ENCODE results near the gene NCOA5.

The NCOA5 gene

GRCh38 chr20:46051556-46052308 is 38.0 kb downstream of the NCOA5 start:
- Mint-ChIP-seq H3K4me1 (ENCODE audit: low read depth) (peaks cover 6% of the 10 kb centered on the region), H3K9me3 (no peaks in the 10 kb centered on the region), H3K36me3 (ENCODE audit: low read depth) (no peaks in the 10 kb centered on the region), H3K27me3 (peaks cover 30% of the 10 kb centered on the region), H3K27ac (no peak overlapping the region), H3K4me3 (no peak overlapping the region)

- no peak overlapping the region for H3K27ac Mint-ChIP-seq
- H3K27me3 Mint-ChIP-seq = peaks cover 30% of the 10 kb centered on the region
- no peak overlapping the region for H3K4me3 Mint-ChIP-seq
- no peaks in the 10 kb centered on the region for H3K36me3 Mint-ChIP-seq (ENCODE audit: low read depth)
- H3K4me1 Mint-ChIP-seq (ENCODE audit: low read depth) = peaks cover 6% of the 10 kb centered on the region
- no peaks in the 10 kb centered on the region for H3K9me3 Mint-ChIP-seq
Measured at GRCh38 chr20:46050885-46051284, 38.9 kb downstream of the NCOA5 start.

- Mint-ChIP-seq H3K27ac (no peak overlapping the region), H3K36me3 (ENCODE audit: low read depth) (no peaks in the 10 kb centered on the region), H3K9me3 (no peaks in the 10 kb centered on the region), H3K4me3 (no peak overlapping the region), H3K27me3 (peaks cover 29% of the 10 kb centered on the region), H3K4me1 (ENCODE audit: low read depth) (peaks cover 5% of the 10 kb centered on the region)
Measured at GRCh38 chr20:46050444-46050843, 39.3 kb downstream of the NCOA5 start.

GRCh38 chr20:46049815-46050214 is 39.9 kb downstream of the NCOA5 start:
- no peak overlapping the region for H3K4me3 Mint-ChIP-seq
- H3K9me3 Mint-ChIP-seq = no peaks in the 10 kb centered on the region
- H3K27me3 Mint-ChIP-seq = peaks cover 24% of the 10 kb centered on the region
- no peaks in the 10 kb centered on the region for H3K36me3 Mint-ChIP-seq (ENCODE audit: low read depth)
- no peaks in the 10 kb centered on the region for H3K4me1 Mint-ChIP-seq (ENCODE audit: low read depth)
- H3K27ac Mint-ChIP-seq = no peak overlapping the region

- no peaks in the 10 kb centered on the region for H3K9me3 Mint-ChIP-seq
- no peak overlapping the region for H3K27ac Mint-ChIP-seq
- peaks cover 24% of the 10 kb centered on the region for H3K27me3 Mint-ChIP-seq
- no peak overlapping the region for H3K4me3 Mint-ChIP-seq
- no peaks in the 10 kb centered on the region for H3K36me3 Mint-ChIP-seq (ENCODE audit: low read depth)
- no peaks in the 10 kb centered on the region for H3K4me1 Mint-ChIP-seq (ENCODE audit: low read depth)
Measured at GRCh38 chr20:46049190-46049589, 40.6 kb downstream of the NCOA5 start.

- Mint-ChIP-seq H3K36me3 (ENCODE audit: low read depth) (no peaks in the 10 kb centered on the region), H3K4me1 (ENCODE audit: low read depth) (no peaks in the 10 kb centered on the region), H3K4me3 (no peak overlapping the region), H3K27ac (no peak overlapping the region), H3K27me3 (peaks cover 26% of the 10 kb centered on the region), H3K9me3 (no peaks in the 10 kb centered on the region)
Measured at GRCh38 chr20:46047821-46048220, 41.9 kb downstream of the NCOA5 start.

- H3K36me3 Mint-ChIP-seq (ENCODE audit: low read depth) = no peaks in the 10 kb centered on the region
- no peak overlapping the region for H3K27ac Mint-ChIP-seq
- H3K27me3 Mint-ChIP-seq = peaks cover 36% of the 10 kb centered on the region
- no peaks in the 10 kb centered on the region for H3K4me1 Mint-ChIP-seq (ENCODE audit: low read depth)
- no peak overlapping the region for H3K4me3 Mint-ChIP-seq
- no peaks in the 10 kb centered on the region for H3K9me3 Mint-ChIP-seq
Measured at GRCh38 chr20:46046588-46047310, 43.0 kb downstream of the NCOA5 start.

GRCh38 chr20:46044896-46045295 is 44.9 kb downstream of the NCOA5 start:
- no peaks in the 10 kb centered on the region for H3K36me3 Mint-ChIP-seq (ENCODE audit: low read depth)
- peaks cover 49% of the 10 kb centered on the region for H3K27me3 Mint-ChIP-seq
- no peaks in the 10 kb centered on the region for H3K9me3 Mint-ChIP-seq
- H3K4me1 Mint-ChIP-seq (ENCODE audit: low read depth) = no peaks in the 10 kb centered on the region
- H3K4me3 Mint-ChIP-seq = no peak overlapping the region
- H3K27ac Mint-ChIP-seq = no peak overlapping the region

GRCh38 chr20:46043556-46043955 is 46.2 kb downstream of the NCOA5 start:
- Mint-ChIP-seq H3K27ac (no peak overlapping the region), H3K27me3 (peaks cover 48% of the 10 kb centered on the region), H3K9me3 (no peaks in the 10 kb centered on the region), H3K36me3 (ENCODE audit: low read depth) (no peaks in the 10 kb centered on the region), H3K4me1 (ENCODE audit: low read depth) (no peaks in the 10 kb centered on the region), H3K4me3 (no peak overlapping the region)

GRCh38 chr20:46040902-46041535 is 48.7 kb downstream of the NCOA5 start:
- Mint-ChIP-seq H3K9me3 (no peaks in the 10 kb centered on the region), H3K4me1 (ENCODE audit: low read depth) (no peaks in the 10 kb centered on the region), H3K27me3 (peaks cover 35% of the 10 kb centered on the region), H3K4me3 (no peak overlapping the region), H3K27ac (no peak overlapping the region), H3K36me3 (ENCODE audit: low read depth) (no peaks in the 10 kb centered on the region)

GRCh38 chr20:46037036-46037435 is 52.7 kb downstream of the NCOA5 start:
- no peaks in the 10 kb centered on the region for H3K4me1 Mint-ChIP-seq (ENCODE audit: low read depth)
- H3K27ac Mint-ChIP-seq = no peak overlapping the region
- no peaks in the 10 kb centered on the region for H3K36me3 Mint-ChIP-seq (ENCODE audit: low read depth)
- no peaks in the 10 kb centered on the region for H3K9me3 Mint-ChIP-seq
- H3K27me3 Mint-ChIP-seq = peaks cover 49% of the 10 kb centered on the region
- no peak overlapping the region for H3K4me3 Mint-ChIP-seq

GRCh38 chr20:46036370-46036769 is 53.4 kb downstream of the NCOA5 start:
- Mint-ChIP-seq H3K4me3 (no peak overlapping the region), H3K36me3 (ENCODE audit: low read depth) (no peaks in the 10 kb centered on the region), H3K27ac (no peak overlapping the region), H3K9me3 (no peaks in the 10 kb centered on the region), H3K4me1 (ENCODE audit: low read depth) (no peaks in the 10 kb centered on the region), H3K27me3 (peaks cover 42% of the 10 kb centered on the region)

- H3K4me1 Mint-ChIP-seq (ENCODE audit: low read depth) = no peaks in the 10 kb centered on the region
- H3K4me3 Mint-ChIP-seq = no peak overlapping the region
- no peaks in the 10 kb centered on the region for H3K36me3 Mint-ChIP-seq (ENCODE audit: low read depth)
- no peaks in the 10 kb centered on the region for H3K9me3 Mint-ChIP-seq
- no peak overlapping the region for H3K27ac Mint-ChIP-seq
- H3K27me3 Mint-ChIP-seq = peaks cover 35% of the 10 kb centered on the region
Measured at GRCh38 chr20:46035713-46036112, 54.0 kb downstream of the NCOA5 start.

GRCh38 chr20:46035253-46035652 is 54.5 kb downstream of the NCOA5 start:
- Mint-ChIP-seq H3K4me3 (no peak overlapping the region), H3K4me1 (ENCODE audit: low read depth) (no peaks in the 10 kb centered on the region), H3K27ac (no peak overlapping the region), H3K36me3 (ENCODE audit: low read depth) (no peaks in the 10 kb centered on the region), H3K27me3 (peaks cover 32% of the 10 kb centered on the region), H3K9me3 (no peaks in the 10 kb centered on the region)

- Mint-ChIP-seq H3K9me3 (no peaks in the 10 kb centered on the region), H3K36me3 (ENCODE audit: low read depth) (no peaks in the 10 kb centered on the region), H3K27ac (no peak overlapping the region), H3K4me1 (ENCODE audit: low read depth) (no peaks in the 10 kb centered on the region), H3K4me3 (no peak overlapping the region), H3K27me3 (peaks cover 33% of the 10 kb centered on the region)
Measured at GRCh38 chr20:46034039-46034438, 55.7 kb downstream of the NCOA5 start.

All from stimulated activated naive CD8-positive, alpha-beta T cell treated with anti-CD3 and anti-CD28 coated beads, Interleukin-15, Interleukin-2, amounts not matched to agents 100 ng/mL and 50 ng/mL, for 24 hours (primary cell).